HCT116 (cell line): ENCODE results near the gene XYLT1. TPM values are rescaled to one million over a fixed set of nuclear protein-coding genes. Genes with fewer than 3 reads are reported as not detected.

ENCODE experiments used
- ATAC-seq: fragments of 200-7000 bp; cut with Tn5 transposase; 2 replicates; pipeline ENCODE4 v1.9.1; 2020; ENCODE audit warnings: mild to moderate bottlenecking, moderate library complexity
- BruUV-seq: library from RNA; stranded (reverse); fragments of 400-500 nt; replicated peaks from 2 replicates; lab custom pipeline; 2021; lab: Mats Ljungman, UMichigan
- CTCF ChIA-PET: fragments of 300-600 bp; sonication (Branson Sonifier 250); formaldehyde crosslinking; loops from one replicate; lab custom pipeline; 2021; ENCODE audit warnings: antibody characterized with exemption; lab: Charles Lee
- POLR2A ChIA-PET: fragments of 300-600, 350-600 bp; sonication (Branson Sonifier 250); formaldehyde crosslinking; loops from one replicate; lab custom pipeline; 2021; ENCODE audit warnings: antibody characterized with exemption; lab: Charles Lee
- RAD21 ChIA-PET, 2 experiments: fragments of 300-600 bp; sonication (Branson Sonifier 250); formaldehyde crosslinking; loops; one replicate each; lab custom pipeline; 2023; ENCODE audit warnings: low total read pairs in 2 of 2; ENCODE audit not compliant: uncharacterized antibody in 2 of 2, unreplicated experiment in 2 of 2, low non-redundant PET in 1 of 2; lab: Charles Lee
- DNase-seq: peaks from one replicate; pipeline ENCODE4 v3.0.0-alpha.2; 2010; ENCODE audit warnings: low read depth, low spot score
- H2AFZ ChIP-seq: fragments of 200-600 bp; shearing (Covaris generic), sonication (generic); 2 replicates; pipeline ENCODE4 v1.6.1; 2017; ENCODE audit warnings: low read depth, mixed run types, mixed read lengths, antibody characterized with exemption, low read length; ENCODE audit not compliant: poor library complexity, severe bottlenecking
- H3K27ac ChIP-seq: 2 replicates; pipeline ENCODE4 v1.5.1; 2012; ENCODE audit warnings: low read depth, low read length
- H3K27me3 ChIP-seq: fragments of 200-600 bp; sonication (generic); 2 replicates; pipeline ENCODE4 v1.6.1; 2016; ENCODE audit warnings: mixed run types, low read length, mixed read lengths; ENCODE audit not compliant: insufficient read depth
- H3K36me3 ChIP-seq, 2 experiments: fragments of 200-500 bp in 1 of 2; fragments of 200-600 bp in 1 of 2; sonication (Bioruptor generic) in 1 of 2; sonication (generic) in 1 of 2; 2 replicates each; pipeline versions ENCODE4 v1.5.1 to v1.6.1; 2014 to 2016; ENCODE audit warnings: low read length in 2 of 2, inconsistent platforms in 1 of 2, mixed read lengths in 1 of 2, mixed run types in 1 of 2; ENCODE audit not compliant: insufficient read depth in 2 of 2, control insufficient read depth in 1 of 2
- H3K4me1 ChIP-seq, 2 experiments: fragments of 200-600 bp in 1 of 2; sonication (generic) in 1 of 2; 2 replicates each; pipeline versions ENCODE4 v1.5.1 to v1.6.1; 2012 to 2017; ENCODE audit warnings: low read length in 2 of 2, inconsistent platforms in 1 of 2, mild to moderate bottlenecking in 1 of 2, mixed read lengths in 1 of 2, mixed run types in 1 of 2, moderate library complexity in 1 of 2; ENCODE audit not compliant: insufficient read depth in 2 of 2, control insufficient read depth in 1 of 2
- H3K4me2 ChIP-seq: fragments of 200-600 bp; sonication (generic); 2 replicates; pipeline ENCODE4 v1.6.1; 2017; ENCODE audit warnings: mixed run types, low read length, mixed read lengths
- H3K4me3 ChIP-seq, 2 experiments: fragments of 200-600 bp in 1 of 2; sonication (generic) in 1 of 2; replicated peaks in 1 of 2; 2 replicates each; pipeline ENCODE4 v1.5.1; 2011 to 2016; ENCODE audit warnings: low read length in 2 of 2, control low read depth in 1 of 2, low read depth in 1 of 2, mild to moderate bottlenecking in 1 of 2, mixed read lengths in 1 of 2, mixed run types in 1 of 2
- H3K79me2 ChIP-seq: fragments of 200-600 bp; sonication (generic); 2 replicates; pipeline ENCODE4 v1.6.1; 2017; ENCODE audit warnings: mild to moderate bottlenecking, mixed run types, low read length, moderate library complexity, mixed read lengths; ENCODE audit not compliant: insufficient read depth
- H3K9ac ChIP-seq: fragments of 200-600 bp; sonication (generic); 2 replicates; pipeline ENCODE4 v1.6.1; 2016; ENCODE audit warnings: low read length, mixed read lengths
- H3K9me2 ChIP-seq: fragments of 200-600 bp; sonication (generic), shearing (Covaris generic); 2 replicates; pipeline ENCODE4 v1.6.1; 2017; ENCODE audit warnings: mixed run types, mild to moderate bottlenecking, moderate library complexity; ENCODE audit not compliant: insufficient read depth
- H3K9me3 ChIP-seq, 2 experiments: fragments of 200-500 bp in 1 of 2; fragments of 200-600 bp in 1 of 2; sonication (Bioruptor generic) in 1 of 2; sonication (generic) in 1 of 2; 2 replicates each; pipeline ENCODE4 v1.6.1; 2014 to 2017; ENCODE audit warnings: low read length in 2 of 2, mixed read lengths in 2 of 2, inconsistent platforms in 1 of 2, low read depth in 1 of 2, mild to moderate bottlenecking in 1 of 2, mixed run types in 1 of 2, moderate library complexity in 1 of 2; ENCODE audit not compliant: control insufficient read depth in 1 of 2, insufficient read depth in 1 of 2
- H4K20me1 ChIP-seq: fragments of 200-600 bp; sonication (generic), shearing (Covaris generic); 2 replicates; pipeline ENCODE4 v1.6.1; 2017; ENCODE audit warnings: mixed run types, mild to moderate bottlenecking, moderate library complexity; ENCODE audit not compliant: insufficient read depth
- CBX3 ChIP-seq: IDR thresholded peaks from 2 replicates; pipeline ENCODE4 v1.6.1; 2012; ENCODE audit warnings: low read depth
- EGR1 ChIP-seq: IDR thresholded peaks from 2 replicates; pipeline ENCODE4 v1.6.1; 2012; ENCODE audit warnings: low read depth
- ELF1 ChIP-seq: IDR thresholded peaks from 2 replicates; pipeline ENCODE4 v1.6.1; 2012; ENCODE audit warnings: low read depth, borderline replicate concordance
- EZH2phosphoT487 ChIP-seq: fragments of 200-600 bp; IDR thresholded peaks from 2 replicates; pipeline ENCODE4 v1.6.1; 2018; ENCODE audit warnings: antibody characterized with exemption, borderline replicate concordance
- FOSL1 ChIP-seq: IDR thresholded peaks from 2 replicates; pipeline ENCODE4 v1.6.1; 2012; ENCODE audit warnings: low read depth
- JUND ChIP-seq: IDR thresholded peaks from 2 replicates; pipeline ENCODE4 v1.6.1; 2012
- POLR2A ChIP-seq: IDR thresholded peaks from 2 replicates; pipeline ENCODE4 v1.7.0; 2011; ENCODE audit warnings: borderline replicate concordance; ENCODE audit not compliant: insufficient read depth, insufficient read length; ENCODE audit errors: extremely low read depth
- POLR2AphosphoS5 ChIP-seq: IDR thresholded peaks from 2 replicates; pipeline ENCODE4 v1.6.1; 2011; ENCODE audit warnings: mild to moderate bottlenecking, low read depth, low read length, moderate library complexity
- SIN3A ChIP-seq: IDR thresholded peaks from 2 replicates; pipeline ENCODE4 v1.6.1; 2012; ENCODE audit warnings: low read depth
- SP1 ChIP-seq: IDR thresholded peaks from 2 replicates; pipeline ENCODE4 v1.6.1; 2012; ENCODE audit warnings: low read depth
- TCF7L2 ChIP-seq: IDR thresholded peaks from 2 replicates; pipeline ENCODE4 v1.7.0; 2011; ENCODE audit warnings: borderline replicate concordance, inconsistent platforms; ENCODE audit not compliant: insufficient read depth, insufficient read length; ENCODE audit errors: extremely low read depth
- YY1 ChIP-seq: IDR thresholded peaks from 2 replicates; pipeline ENCODE4 v1.6.1; 2011; ENCODE audit warnings: low read length, low read depth, moderate library complexity, mild to moderate bottlenecking; ENCODE audit not compliant: insufficient replicate concordance; ENCODE audit errors: extremely low read depth
- ZBTB33 ChIP-seq: IDR thresholded peaks from 2 replicates; pipeline ENCODE4 v1.6.1; 2011; ENCODE audit warnings: mild to moderate bottlenecking, low read length, moderate library complexity; ENCODE audit not compliant: insufficient replicate concordance; ENCODE audit errors: extremely low read depth
- ZFX ChIP-seq: fragments of 450-650 bp; IDR thresholded peaks from 2 replicates; pipeline ENCODE4 v1.6.1; 2017
- intact Hi-C: fragments of 100-400 bp; cut with micrococcal nuclease; formaldehyde crosslinking; loops from 2 replicates; pipeline ENCODE4 v1.10.0; 2022
- total RNA-seq: library from RNA; stranded (reverse); gene quantifications from one replicate; pipeline ENCODE4 v1.2.1, GENCODE V29; 2021; ENCODE audit not compliant: unreplicated experiment
- TF ChIP-seq, protein P1 (sequence below): IDR thresholded peaks from 2 replicates; pipeline ENCODE4 v1.6.1; 2012

Gene XYLT1
- total RNA-seq, 1 experiment from 2014 or later = 4.5 TPM

DNA sequence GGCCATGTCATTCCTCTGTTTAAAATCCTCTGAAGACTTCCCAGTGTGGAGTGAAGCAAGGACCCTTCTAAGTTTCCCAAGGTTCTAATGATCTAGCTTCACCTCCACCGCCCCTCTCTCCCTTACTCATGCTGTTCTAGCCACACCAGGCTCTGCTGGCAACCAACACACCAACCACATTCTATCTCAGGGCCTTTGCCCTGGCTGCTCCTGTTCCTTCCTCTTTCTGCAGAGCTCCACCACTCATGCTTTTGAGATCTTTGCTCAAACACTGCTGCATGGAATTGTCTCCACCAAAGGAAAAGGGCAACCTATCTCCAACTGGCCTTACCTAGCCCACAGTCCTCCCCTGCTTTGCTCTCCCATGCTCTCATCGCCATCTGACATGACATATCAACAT, 128.7 kb downstream of the XYLT1 start (continued):
- no peak for TF ChIP-seq FOSL1
- no peak for TF ChIP-seq EZH2phosphoT487

GRCh38 chr16:17340804-17341203, 130.0 kb downstream of the XYLT1 start:
- RAD21 ChIA-PET = no interaction called here
- no peaks in the 10 kb centered on the region for H3K9me2 ChIP-seq
- ATAC-seq = no peak
- no peak for DNase-seq
- no peaks in the 10 kb centered on the region for H3K4me1 ChIP-seq
- no peaks in the 10 kb centered on the region for H3K79me2 ChIP-seq
- H4K20me1 ChIP-seq = no peaks in the 10 kb centered on the region
- POLR2A ChIA-PET = no interaction called here
- CTCF ChIA-PET = no interaction called here
- no peak overlapping the region for H3K9ac ChIP-seq
- H3K36me3 ChIP-seq = no peaks in the 10 kb centered on the region
- no TSS peak for BruUV-seq
- H3K4me3 ChIP-seq = no peak overlapping the region
- intact Hi-C loops = no loop called here
- H3K9me3 ChIP-seq = no peaks in the 10 kb centered on the region
- H3K4me2 ChIP-seq = no peak overlapping the region
- H3K27me3 ChIP-seq = no peaks in the 10 kb centered on the region
- TF ChIP-seq POLR2AphosphoS5 = no peak
- no peak for TF ChIP-seq FOSL1
- no peak for TF ChIP-seq CBX3
- no peak for TF ChIP-seq ZFX
- TF ChIP-seq POLR2A = no peak
- no peak for TF ChIP-seq ELF1
- no peak for TF ChIP-seq ZBTB33
- TF ChIP-seq JUND = no peak
- TF ChIP-seq SP1 = no peak
- TF ChIP-seq, protein P1, sequence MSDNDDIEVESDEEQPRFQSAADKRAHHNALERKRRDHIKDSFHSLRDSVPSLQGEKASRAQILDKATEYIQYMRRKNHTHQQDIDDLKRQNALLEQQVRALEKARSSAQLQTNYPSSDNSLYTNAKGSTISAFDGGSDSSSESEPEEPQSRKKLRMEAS = no peak
- no peak for TF ChIP-seq YY1
- TF ChIP-seq EGR1 = no peak
- no peak for TF ChIP-seq TCF7L2
- TF ChIP-seq SIN3A = no peak
- TF ChIP-seq EZH2phosphoT487 = no peak
- no peak overlapping the region for H2AFZ ChIP-seq
- no peak overlapping the region for H3K27ac ChIP-seq
